Esophagus muscularis mucosa (tissue), 4 donors: Measurements from ENCODE around the gene F12. TPM values are rescaled to one million over a fixed set of nuclear protein-coding genes. Genes with fewer than 3 reads are reported as not detected.

Experiments used
- DNase-seq: peaks from one replicate; pipeline ENCODE4 v3.0.0-alpha.2; 2017; ENCODE audit errors: extremely low spot score
- H3K27ac ChIP-seq, 4 donors: fragments of 200-600 bp; sonication (generic); replicated peaks in 1 of 4; 1 replicate in 3 of 4; 2 replicates in 1 of 4; pipeline ENCODE4 v1.5.1; 2016 to 2019; ENCODE audit warnings: mild to moderate bottlenecking in 1 of 4
- H3K27me3 ChIP-seq, 4 donors: fragments of 200-600 bp; sonication (generic); one replicate each; pipeline versions ENCODE4 v1.5.1 to v1.6.0; 2016 to 2019
- H3K36me3 ChIP-seq, 4 donors: fragments of 200-600 bp; sonication (generic); one replicate each; pipeline ENCODE4 v1.5.1; 2016 to 2019
- H3K4me1 ChIP-seq, 4 donors: fragments of 200-600 bp; sonication (generic); one replicate each; pipeline ENCODE4 v1.5.1; 2016 to 2019
- H3K4me3 ChIP-seq, 4 donors: fragments of 200-600 bp; sonication (generic); 1 replicate in 2 of 4; 2 replicates in 2 of 4; pipeline ENCODE4 v1.5.1; 2016 to 2019; ENCODE audit warnings: mild to moderate bottlenecking in 4 of 4, moderate library complexity in 1 of 4
- H3K9me3 ChIP-seq, 4 donors: fragments of 200-600 bp; sonication (generic); 1 replicate in 3 of 4; 2 replicates in 1 of 4; pipeline ENCODE4 v1.5.1; 2016 to 2019
- EP300 ChIP-seq: sonication (generic); formaldehyde crosslinking; IDR thresholded peaks from one replicate; pipeline ENCODE4 v1.6.1; 2017; ENCODE audit warnings: antibody characterized with exemption
- POLR2A ChIP-seq: fragments of 450-650 bp; IDR thresholded peaks from one replicate; pipeline ENCODE4 v1.6.1; 2017; ENCODE audit warnings: antibody characterized with exemption, moderate library complexity, mild to moderate bottlenecking, low read depth
- POLR2AphosphoS5 ChIP-seq, 2 donors: sonication (generic); formaldehyde crosslinking; IDR thresholded peaks; one replicate each; pipeline ENCODE4 v1.6.1; 2017; ENCODE audit warnings: antibody characterized with exemption in 2 of 2
- WGBS: methylation state at CpG from one replicate; pipeline ENCODE4 v1.1.5; 2018; 5-methylcytosine and 5-hydroxymethylcytosine counted together
- intact Hi-C: fragments of 100-400 bp; cut with DNase I; formaldehyde crosslinking; loops from one replicate; pipeline ENCODE4 v1.15.1; 2023
- total RNA-seq, 4 donors: library from RNA; depleted of rRNA; stranded (reverse); fragments of >200 nt; gene quantifications; one replicate each; pipeline versions ENCODE4 v1.1.0 to v1.2.1, GENCODE V29; 2016
- TF ChIP-seq, protein P1 (sequence below), 3 experiments: fragments of 200-600 bp in 2 of 3; fragments of 450-650 bp in 1 of 3; sonication (generic) in 2 of 3; IDR thresholded peaks; one replicate each; pipeline ENCODE4 v1.5.1; 2017 to 2019; ENCODE audit warnings: antibody characterized with exemption in 3 of 3, mild to moderate bottlenecking in 2 of 3, moderate library complexity in 1 of 3

F12 gene
- total RNA-seq, 4 donors from 2014 or later, result 0.17 TPM; not detected in 3

DNA sequence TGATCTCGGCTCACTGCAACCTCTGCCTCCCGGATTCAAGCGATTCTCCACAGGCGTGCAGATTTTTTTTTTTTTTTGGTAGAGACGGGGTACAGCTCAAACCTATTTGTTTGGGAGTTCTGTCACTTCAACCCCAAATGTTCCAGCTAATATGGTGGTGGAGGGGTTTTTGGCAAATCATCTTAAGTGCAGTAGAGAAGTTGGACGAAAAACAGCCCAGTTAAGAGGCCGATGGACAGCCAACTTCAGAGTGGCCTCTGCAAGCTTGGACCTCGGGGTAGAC, 36.5 kb upstream of the F12 start:
- DNase-seq, result no peak
- H3K27me3 ChIP-seq, result peaks cover 0 to 47% (median 9%) of the 10 kb centered on the region in 4 donors
- H3K4me3 ChIP-seq, result peak overlapping the region; percentile 60 to 67 (median 65)
- H3K9me3 ChIP-seq, result no peaks in the 10 kb centered on the region
- no peak overlapping the region for H3K27ac ChIP-seq
- WGBS, result 8% methylated on average over 8 of the region's 8 CpGs
- H3K36me3 ChIP-seq, result peaks cover 4 to 20% (median 14%) of the 10 kb centered on the region in 4 donors
- H3K4me1 ChIP-seq, result peaks cover 22 to 32% (median 29%) of the 10 kb centered on the region in 4 donors
- TF ChIP-seq POLR2AphosphoS5 (IDR thresholded peaks at IDR 0.05) (no peak), EP300 (no peak)
- TF ChIP-seq, protein P1, sequence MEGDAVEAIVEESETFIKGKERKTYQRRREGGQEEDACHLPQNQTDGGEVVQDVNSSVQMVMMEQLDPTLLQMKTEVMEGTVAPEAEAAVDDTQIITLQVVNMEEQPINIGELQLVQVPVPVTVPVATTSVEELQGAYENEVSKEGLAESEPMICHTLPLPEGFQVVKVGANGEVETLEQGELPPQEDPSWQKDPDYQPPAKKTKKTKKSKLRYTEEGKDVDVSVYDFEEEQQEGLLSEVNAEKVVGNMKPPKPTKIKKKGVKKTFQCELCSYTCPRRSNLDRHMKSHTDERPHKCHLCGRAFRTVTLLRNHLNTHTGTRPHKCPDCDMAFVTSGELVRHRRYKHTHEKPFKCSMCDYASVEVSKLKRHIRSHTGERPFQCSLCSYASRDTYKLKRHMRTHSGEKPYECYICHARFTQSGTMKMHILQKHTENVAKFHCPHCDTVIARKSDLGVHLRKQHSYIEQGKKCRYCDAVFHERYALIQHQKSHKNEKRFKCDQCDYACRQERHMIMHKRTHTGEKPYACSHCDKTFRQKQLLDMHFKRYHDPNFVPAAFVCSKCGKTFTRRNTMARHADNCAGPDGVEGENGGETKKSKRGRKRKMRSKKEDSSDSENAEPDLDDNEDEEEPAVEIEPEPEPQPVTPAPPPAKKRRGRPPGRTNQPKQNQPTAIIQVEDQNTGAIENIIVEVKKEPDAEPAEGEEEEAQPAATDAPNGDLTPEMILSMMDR (IDR thresholded peaks at IDR 0.05), result no peak
- intact Hi-C loops, result no loop called here

DNA sequence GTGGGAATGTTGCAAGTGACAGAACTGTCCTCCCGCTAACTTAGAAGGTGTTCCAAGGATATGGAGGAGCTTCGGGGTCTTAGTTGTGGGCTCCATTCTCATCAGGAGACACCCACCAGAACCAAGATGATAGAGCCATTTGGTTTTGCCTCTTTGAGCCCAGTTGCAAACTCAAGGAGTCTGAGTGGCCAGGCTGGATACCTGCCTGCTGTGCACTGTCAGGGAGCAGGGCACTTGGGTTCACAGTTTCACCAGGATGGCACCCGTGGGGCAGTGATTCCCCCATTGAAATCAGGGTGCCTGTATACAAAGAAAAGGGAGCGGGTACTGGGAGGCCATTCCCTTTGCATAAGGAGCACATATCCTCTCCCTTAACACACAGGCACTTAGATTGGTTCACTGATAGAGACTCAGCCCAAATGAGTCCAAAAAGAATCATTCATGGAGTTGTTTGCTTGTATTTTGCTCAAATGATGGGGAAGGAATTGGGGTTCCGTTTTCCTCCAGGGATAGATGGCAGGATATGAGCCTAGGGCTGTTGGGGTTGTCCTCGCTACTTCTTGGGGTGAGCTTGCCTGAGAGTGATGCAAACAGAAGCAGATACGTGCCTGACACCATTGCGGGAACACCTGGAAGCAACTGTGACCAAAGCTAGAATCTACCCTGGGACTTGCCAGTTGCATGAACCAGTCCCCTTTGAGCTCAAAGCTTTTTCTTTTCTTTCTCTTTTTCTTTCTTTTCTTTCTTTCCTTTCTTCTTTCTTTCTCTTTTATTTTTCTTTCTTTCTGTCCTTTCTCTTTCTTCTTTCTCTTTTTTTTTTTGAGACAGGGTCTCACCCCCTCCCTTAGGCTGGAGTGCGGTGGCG, 35.9 kb upstream of the F12 start:
- 48% methylated on average over 7 of the region's 10 CpGs for WGBS
- DNase-seq, result no peak
- intact Hi-C loops, result no loop called here
- no peaks in the 10 kb centered on the region for H3K9me3 ChIP-seq
- H3K36me3 ChIP-seq, result peaks cover 8 to 26% (median 20%) of the 10 kb centered on the region in 4 donors
- peaks cover 22 to 32% (median 29%) of the 10 kb centered on the region in 4 donors for H3K4me1 ChIP-seq
- TF ChIP-seq POLR2A, result no peak
- TF ChIP-seq EP300, result no peak
- TF ChIP-seq, protein P1 (IDR thresholded peaks at IDR 0.05), result no peak
- TF ChIP-seq POLR2AphosphoS5 (IDR thresholded peaks at IDR 0.05), result no peak
- peaks cover 0 to 41% (median 8%) of the 10 kb centered on the region in 4 donors for H3K27me3 ChIP-seq
- no peak overlapping the region for H3K4me3 ChIP-seq
- no peak overlapping the region for H3K27ac ChIP-seq

DNA sequence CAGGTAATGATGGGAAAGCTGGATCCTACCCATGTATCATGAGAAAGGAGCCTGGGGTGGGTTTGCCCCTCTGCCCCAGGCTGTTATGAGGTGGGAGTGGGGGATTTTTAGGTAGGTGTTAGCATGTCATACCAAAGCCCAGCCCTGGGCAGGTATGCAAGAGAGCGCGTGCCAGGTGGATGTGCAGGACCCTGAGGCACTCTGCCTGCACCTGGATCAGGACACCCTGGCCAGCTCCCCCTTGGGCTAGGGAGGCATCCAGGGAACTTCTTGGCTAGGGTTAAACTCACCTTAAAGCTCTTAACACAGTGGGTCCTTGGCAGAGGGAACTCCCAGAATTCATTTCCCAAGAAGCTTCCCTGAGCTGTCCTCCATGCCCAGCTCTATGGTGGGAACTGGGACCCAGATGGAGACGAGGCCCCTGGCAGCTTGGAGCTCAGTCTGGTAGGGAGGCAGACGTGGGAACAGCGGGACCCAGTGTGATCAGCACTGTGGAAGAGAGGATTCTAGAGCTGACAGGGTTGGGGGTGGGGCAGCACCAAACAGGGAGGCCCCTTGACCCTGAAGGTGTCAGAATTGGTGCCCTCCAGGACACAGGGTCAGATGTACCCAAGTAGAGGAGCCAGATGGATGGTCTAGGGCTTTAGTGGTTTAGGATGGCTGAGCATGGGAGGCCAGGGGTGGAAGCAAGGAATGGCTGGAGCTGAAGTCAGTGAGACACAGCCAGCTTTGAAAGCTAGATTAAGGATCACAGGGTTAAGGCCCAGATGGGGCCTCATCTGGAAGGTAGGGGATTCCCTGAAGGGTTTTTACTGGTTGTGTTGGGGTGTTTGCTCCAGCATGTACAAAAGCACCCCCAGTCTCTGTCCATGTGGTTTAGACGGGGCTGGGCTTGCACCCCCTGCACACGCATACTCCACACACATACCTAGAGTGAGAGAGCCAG, 35.0 kb upstream of the F12 start:
- TF ChIP-seq, protein P1 (IDR thresholded peaks at IDR 0.05), result no peak
- TF ChIP-seq EP300, result no peak
- no peak for TF ChIP-seq POLR2A
- TF ChIP-seq POLR2AphosphoS5 (IDR thresholded peaks at IDR 0.05), result no peak
- Histone ChIP-seq H3K36me3 (peaks cover 8 to 29% (median 26%) of the 10 kb centered on the region in 4 donors), H3K9me3 (no peaks in the 10 kb centered on the region), H3K4me3 (no peak overlapping the region), H3K27me3 (peaks cover 0 to 32% (median 4%) of the 10 kb centered on the region in 4 donors), H3K27ac (no peak overlapping the region), H3K4me1 (peaks cover 22 to 32% (median 29%) of the 10 kb centered on the region in 4 donors)
- intact Hi-C loops, result no loop called here
- 71% methylated on average over 1 of the region's 7 CpGs for WGBS
- DNase-seq, result no peak

DNA sequence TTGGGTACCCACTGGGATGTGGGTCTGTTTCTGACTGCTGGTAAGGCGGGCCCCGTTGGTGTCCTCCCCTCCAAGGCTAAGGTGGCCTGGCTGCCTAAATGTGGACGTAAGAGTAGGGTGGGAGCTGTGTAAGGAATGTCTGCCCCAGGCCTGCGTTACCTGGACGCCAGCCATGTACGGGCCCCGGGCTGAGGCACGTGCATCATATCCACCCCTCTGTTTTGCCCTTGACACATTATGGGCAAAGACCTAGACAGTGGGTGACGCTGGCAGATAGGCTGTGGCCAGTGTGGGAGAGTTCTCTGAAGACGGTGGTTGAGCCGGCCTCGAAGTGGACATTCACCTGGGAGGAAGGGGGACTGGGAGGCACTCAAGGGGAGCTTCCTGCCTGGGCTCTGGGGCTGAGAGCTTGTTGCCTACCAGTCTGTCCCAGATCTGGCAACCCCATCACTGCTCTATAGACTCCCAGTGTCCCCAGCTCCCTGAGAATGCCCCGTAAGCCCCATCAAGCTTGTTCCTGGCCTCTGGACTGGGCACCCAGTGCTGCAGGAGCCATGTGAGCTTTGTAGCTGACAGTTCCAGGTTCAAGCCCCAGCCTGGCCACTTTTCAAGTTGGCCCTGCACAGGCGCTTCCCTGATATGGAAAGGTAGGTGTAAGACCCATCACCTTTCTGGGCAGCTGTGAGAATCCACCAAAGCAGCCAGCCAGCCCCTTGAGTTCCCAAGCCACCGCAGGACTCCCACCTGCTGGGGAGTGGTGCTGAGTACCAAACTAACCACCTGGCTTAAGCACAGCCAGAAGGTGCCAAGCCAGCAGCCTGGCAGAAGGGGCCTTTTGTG, 34.0 kb upstream of the F12 start:
- Histone ChIP-seq H3K9me3 (no peaks in the 10 kb centered on the region), H3K27ac (no peak overlapping the region), H3K36me3 (peaks cover 8 to 35% (median 32%) of the 10 kb centered on the region in 4 donors), H3K4me1 (peaks cover 20 to 32% (median 29%) of the 10 kb centered on the region in 4 donors), H3K4me3 (no peak overlapping the region), H3K27me3 (peaks cover 0 to 22% (median 4%) of the 10 kb centered on the region in 4 donors)
- TF ChIP-seq POLR2AphosphoS5 (IDR thresholded peaks at IDR 0.05) (no peak), EP300 (no peak), POLR2A (no peak)
- TF ChIP-seq, protein P1 (IDR thresholded peaks at IDR 0.05), result no peak
- no peak for DNase-seq
- 86% methylated on average over 8 of the region's 15 CpGs for WGBS
- intact Hi-C loops, result no loop called here
